ENCODE data around the gene ABCA6.

The ABCA6 gene

DNA sequence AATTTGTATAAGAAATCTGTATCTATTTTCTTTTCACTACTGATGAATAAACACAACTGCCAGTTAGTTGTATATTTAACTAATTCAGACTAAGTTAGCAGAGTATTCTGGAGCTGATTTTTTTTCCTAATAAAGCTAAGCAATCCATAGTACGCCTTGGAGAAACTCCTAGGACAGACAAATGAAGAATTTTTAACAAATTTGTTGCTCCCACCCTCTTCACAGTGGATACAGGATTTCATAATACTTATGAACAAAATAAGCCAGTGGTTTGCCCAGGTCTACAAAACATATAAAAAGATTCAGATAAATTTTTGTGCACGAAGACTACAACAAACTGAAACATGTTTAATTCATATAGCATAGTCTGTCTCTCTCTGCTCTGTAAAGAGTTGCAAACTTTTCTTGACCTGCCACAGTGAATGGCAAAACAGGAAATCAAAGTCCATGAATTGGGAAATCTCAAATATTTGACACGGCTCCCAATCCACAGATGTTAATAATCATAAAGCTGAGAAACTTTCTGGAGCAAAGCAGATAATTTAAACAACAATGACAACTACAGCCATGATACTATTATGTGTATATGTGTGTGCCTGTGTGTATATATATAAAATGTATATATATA lies 594 bp upstream of the ABCA6 start:
- Histone ChIP-seq H3K9me2 (ENCODE audit: low read depth, low read length) (no peaks in the 10 kb centered on the region), H2AFZ (ENCODE audit: low read length) (no peak overlapping the region), H3K79me2 (ENCODE audit: insufficient read depth, low read length) (no peaks in the 10 kb centered on the region), H3K36me3 (ENCODE audit: insufficient read depth, low read length) (no peaks in the 10 kb centered on the region), H3K27me3 (ENCODE audit: insufficient read depth, low read length) (no peaks in the 10 kb centered on the region), H3K9me3 (ENCODE audit: low read length) (no peaks in the 10 kb centered on the region), H4K20me1 (ENCODE audit: insufficient read depth, low read length) (no peaks in the 10 kb centered on the region), H3K4me3 (ENCODE audit: low read depth, low read length, poor library complexity, severe bottlenecking) (no peak overlapping the region), H3K27ac (ENCODE audit: low read depth, low read length, poor library complexity, severe bottlenecking) (no peak overlapping the region), H3K4me2 (ENCODE audit: low read length) (no peak overlapping the region), H3K4me1 (ENCODE audit: insufficient read depth, low read length, severe bottlenecking) (no peaks in the 10 kb centered on the region), H3F3A (ENCODE audit: insufficient read depth, low read length) (no peaks in the 10 kb centered on the region), H3K9ac (ENCODE audit: low read length) (no peak overlapping the region)
- TF ChIP-seq, protein P1, sequence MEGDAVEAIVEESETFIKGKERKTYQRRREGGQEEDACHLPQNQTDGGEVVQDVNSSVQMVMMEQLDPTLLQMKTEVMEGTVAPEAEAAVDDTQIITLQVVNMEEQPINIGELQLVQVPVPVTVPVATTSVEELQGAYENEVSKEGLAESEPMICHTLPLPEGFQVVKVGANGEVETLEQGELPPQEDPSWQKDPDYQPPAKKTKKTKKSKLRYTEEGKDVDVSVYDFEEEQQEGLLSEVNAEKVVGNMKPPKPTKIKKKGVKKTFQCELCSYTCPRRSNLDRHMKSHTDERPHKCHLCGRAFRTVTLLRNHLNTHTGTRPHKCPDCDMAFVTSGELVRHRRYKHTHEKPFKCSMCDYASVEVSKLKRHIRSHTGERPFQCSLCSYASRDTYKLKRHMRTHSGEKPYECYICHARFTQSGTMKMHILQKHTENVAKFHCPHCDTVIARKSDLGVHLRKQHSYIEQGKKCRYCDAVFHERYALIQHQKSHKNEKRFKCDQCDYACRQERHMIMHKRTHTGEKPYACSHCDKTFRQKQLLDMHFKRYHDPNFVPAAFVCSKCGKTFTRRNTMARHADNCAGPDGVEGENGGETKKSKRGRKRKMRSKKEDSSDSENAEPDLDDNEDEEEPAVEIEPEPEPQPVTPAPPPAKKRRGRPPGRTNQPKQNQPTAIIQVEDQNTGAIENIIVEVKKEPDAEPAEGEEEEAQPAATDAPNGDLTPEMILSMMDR (IDR thresholded peaks at IDR 0.05; ENCODE audit: low read length), result no peak
- TF ChIP-seq EZH2 (IDR thresholded peaks at IDR 0.05; ENCODE audit: borderline replicate concordance, low read length), result no peak

DNA sequence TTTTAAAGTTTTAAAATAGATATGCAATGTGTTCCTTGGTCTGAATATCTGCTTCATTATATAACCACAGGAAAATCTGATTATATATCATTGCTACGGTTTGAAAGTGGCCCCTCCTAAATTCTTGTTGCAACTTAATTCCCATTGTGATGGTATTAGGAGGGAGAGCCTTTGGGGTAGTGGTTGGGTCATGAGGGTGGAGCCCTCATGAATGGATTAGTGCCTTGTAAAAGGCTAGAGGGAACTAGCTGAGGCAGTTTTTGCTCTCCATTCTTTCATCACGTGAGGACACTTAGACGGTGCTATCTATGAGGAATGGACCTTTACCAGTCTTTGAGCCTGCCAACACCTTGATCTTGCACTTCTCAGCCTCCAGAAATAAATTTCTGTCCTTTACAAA lies 7.6 kb downstream of the ABCA6 start:
- Histone ChIP-seq H3K79me2 (ENCODE audit: insufficient read depth, low read length) (no peaks in the 10 kb centered on the region), H3K9ac (ENCODE audit: low read length) (no peak overlapping the region), H3K36me3 (ENCODE audit: insufficient read depth, low read length) (no peaks in the 10 kb centered on the region), H3K4me3 (ENCODE audit: low read depth, low read length, poor library complexity, severe bottlenecking) (no peak overlapping the region), H3F3A (ENCODE audit: insufficient read depth, low read length) (no peaks in the 10 kb centered on the region), H3K27ac (ENCODE audit: low read depth, low read length, poor library complexity, severe bottlenecking) (no peak overlapping the region), H3K27me3 (ENCODE audit: insufficient read depth, low read length) (no peaks in the 10 kb centered on the region), H3K9me3 (ENCODE audit: low read length) (no peaks in the 10 kb centered on the region), H3K4me1 (ENCODE audit: insufficient read depth, low read length, severe bottlenecking) (no peaks in the 10 kb centered on the region), H4K20me1 (ENCODE audit: insufficient read depth, low read length) (no peaks in the 10 kb centered on the region), H3K9me2 (ENCODE audit: low read depth, low read length) (no peaks in the 10 kb centered on the region), H3K4me2 (ENCODE audit: low read length) (no peak overlapping the region), H2AFZ (ENCODE audit: low read length) (no peak overlapping the region)
- no peak for TF ChIP-seq EZH2 (IDR thresholded peaks at IDR 0.05; ENCODE audit: borderline replicate concordance, low read length)
- TF ChIP-seq, protein P1 (IDR thresholded peaks at IDR 0.05; ENCODE audit: low read length), result no peak

DNA sequence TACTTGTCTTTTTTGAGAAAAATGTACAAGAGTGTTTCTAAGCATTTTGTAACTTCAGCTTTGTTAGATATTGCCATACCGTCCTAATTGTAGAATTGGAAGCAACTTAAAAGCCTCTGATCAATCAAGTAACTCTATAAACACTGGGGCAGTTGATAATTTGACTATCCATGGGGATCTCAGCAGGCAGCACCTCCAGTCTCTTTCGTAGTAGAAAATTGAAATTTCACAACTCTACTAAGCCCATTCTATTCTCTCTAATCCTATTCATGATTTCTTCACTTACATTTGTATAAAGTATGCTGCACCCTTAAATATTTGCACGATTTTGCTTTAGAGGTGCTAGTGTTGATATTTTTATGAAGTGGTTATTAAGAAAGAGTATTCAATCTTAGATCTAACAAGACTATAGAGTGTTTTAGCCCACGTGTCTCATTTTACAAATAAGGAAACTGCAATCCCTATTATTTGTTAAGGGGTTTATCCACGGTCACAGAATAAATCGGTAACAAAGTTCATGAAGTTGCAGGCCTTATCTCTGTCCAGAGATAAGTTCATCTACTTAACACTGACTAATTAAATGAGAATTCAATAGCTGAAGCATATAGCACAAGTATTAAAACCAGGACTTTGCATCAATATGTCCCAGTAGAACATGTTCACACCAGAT lies 10.9 kb downstream of the ABCA6 start:
- Histone ChIP-seq H3K36me3 (ENCODE audit: insufficient read depth, low read length) (no peaks in the 10 kb centered on the region), H3K4me2 (ENCODE audit: low read length) (no peak overlapping the region), H3K27me3 (ENCODE audit: insufficient read depth, low read length) (no peaks in the 10 kb centered on the region), H3K4me3 (ENCODE audit: low read depth, low read length, poor library complexity, severe bottlenecking) (no peak overlapping the region), H3K79me2 (ENCODE audit: insufficient read depth, low read length) (no peaks in the 10 kb centered on the region), H3K9me2 (ENCODE audit: low read depth, low read length) (no peaks in the 10 kb centered on the region), H4K20me1 (ENCODE audit: insufficient read depth, low read length) (no peaks in the 10 kb centered on the region), H3K27ac (ENCODE audit: low read depth, low read length, poor library complexity, severe bottlenecking) (no peak overlapping the region), H2AFZ (ENCODE audit: low read length) (no peak overlapping the region), H3K9me3 (ENCODE audit: low read length) (no peaks in the 10 kb centered on the region), H3F3A (ENCODE audit: insufficient read depth, low read length) (no peaks in the 10 kb centered on the region), H3K9ac (ENCODE audit: low read length) (no peak overlapping the region), H3K4me1 (ENCODE audit: insufficient read depth, low read length, severe bottlenecking) (no peaks in the 10 kb centered on the region)
- TF ChIP-seq, protein P1 (IDR thresholded peaks at IDR 0.05; ENCODE audit: low read length), result no peak
- no peak for TF ChIP-seq EZH2 (IDR thresholded peaks at IDR 0.05; ENCODE audit: borderline replicate concordance, low read length)
